ENCODE data around the gene GALNT16. TPM values are rescaled to one million over a fixed set of nuclear protein-coding genes. Genes with fewer than 3 reads are reported as not detected.
A peak's percentile ranks its signal among the peaks of the same experiment; 100 is the strongest.

Gene GALNT16
- total RNA-seq, 1 donor from 2014 or later = 36.7 TPM

- H3K27ac Mint-ChIP-seq (ENCODE audit: unreplicated experiment) = no peak overlapping the region
- no peaks in the 10 kb centered on the region for H3K9me3 Mint-ChIP-seq (ENCODE audit: low read depth)
- DNase-seq (ENCODE audit: low spot score) = no peak
- TF ChIP-seq, protein P1, sequence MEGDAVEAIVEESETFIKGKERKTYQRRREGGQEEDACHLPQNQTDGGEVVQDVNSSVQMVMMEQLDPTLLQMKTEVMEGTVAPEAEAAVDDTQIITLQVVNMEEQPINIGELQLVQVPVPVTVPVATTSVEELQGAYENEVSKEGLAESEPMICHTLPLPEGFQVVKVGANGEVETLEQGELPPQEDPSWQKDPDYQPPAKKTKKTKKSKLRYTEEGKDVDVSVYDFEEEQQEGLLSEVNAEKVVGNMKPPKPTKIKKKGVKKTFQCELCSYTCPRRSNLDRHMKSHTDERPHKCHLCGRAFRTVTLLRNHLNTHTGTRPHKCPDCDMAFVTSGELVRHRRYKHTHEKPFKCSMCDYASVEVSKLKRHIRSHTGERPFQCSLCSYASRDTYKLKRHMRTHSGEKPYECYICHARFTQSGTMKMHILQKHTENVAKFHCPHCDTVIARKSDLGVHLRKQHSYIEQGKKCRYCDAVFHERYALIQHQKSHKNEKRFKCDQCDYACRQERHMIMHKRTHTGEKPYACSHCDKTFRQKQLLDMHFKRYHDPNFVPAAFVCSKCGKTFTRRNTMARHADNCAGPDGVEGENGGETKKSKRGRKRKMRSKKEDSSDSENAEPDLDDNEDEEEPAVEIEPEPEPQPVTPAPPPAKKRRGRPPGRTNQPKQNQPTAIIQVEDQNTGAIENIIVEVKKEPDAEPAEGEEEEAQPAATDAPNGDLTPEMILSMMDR (IDR thresholded peaks at IDR 0.05) = no peak
- H3K4me3 Mint-ChIP-seq (ENCODE audit: unreplicated experiment) = no peak overlapping the region
- H3K4me1 Mint-ChIP-seq (ENCODE audit: low read depth) = peaks cover 6% of the 10 kb centered on the region
- H3K27me3 Mint-ChIP-seq (ENCODE audit: low read depth) = no peaks in the 10 kb centered on the region
- peaks cover 1% of the 10 kb centered on the region for H3K36me3 Mint-ChIP-seq (ENCODE audit: low read depth)
Measured at GRCh38 chr14:69244946-69245345, 15.0 kb upstream of the GALNT16 start.

DNA sequence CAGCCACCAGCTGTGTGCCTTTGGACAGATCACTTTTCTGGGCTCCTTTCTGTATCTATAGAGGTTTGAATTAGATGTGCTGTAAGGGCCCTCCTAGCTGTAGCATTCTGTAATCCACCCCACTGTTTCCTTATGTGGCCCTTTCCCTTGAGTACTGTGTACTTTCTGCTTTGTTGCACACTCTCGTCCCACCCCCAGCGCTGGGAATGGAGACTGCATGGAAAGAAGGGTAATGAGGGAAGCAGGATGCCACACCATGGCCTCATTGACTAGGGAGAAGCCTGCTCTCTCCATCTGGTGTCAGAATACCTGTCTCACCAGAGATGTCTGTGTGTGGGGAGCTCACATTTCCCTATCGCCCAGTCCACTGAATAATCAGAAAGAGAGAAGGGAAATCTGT, 13.6 kb upstream of the GALNT16 start:
- H3K9me3 Mint-ChIP-seq (ENCODE audit: low read depth) = no peaks in the 10 kb centered on the region
- peaks cover 6% of the 10 kb centered on the region for H3K4me1 Mint-ChIP-seq (ENCODE audit: low read depth)
- no peak overlapping the region for H3K27ac Mint-ChIP-seq (ENCODE audit: unreplicated experiment)
- no peaks in the 10 kb centered on the region for H3K36me3 Mint-ChIP-seq (ENCODE audit: low read depth)
- H3K4me3 Mint-ChIP-seq (ENCODE audit: unreplicated experiment) = no peak overlapping the region
- no peak for DNase-seq (ENCODE audit: low spot score)
- TF ChIP-seq, protein P1 (IDR thresholded peaks at IDR 0.05) = no peak
- H3K27me3 Mint-ChIP-seq (ENCODE audit: low read depth) = no peaks in the 10 kb centered on the region

DNA sequence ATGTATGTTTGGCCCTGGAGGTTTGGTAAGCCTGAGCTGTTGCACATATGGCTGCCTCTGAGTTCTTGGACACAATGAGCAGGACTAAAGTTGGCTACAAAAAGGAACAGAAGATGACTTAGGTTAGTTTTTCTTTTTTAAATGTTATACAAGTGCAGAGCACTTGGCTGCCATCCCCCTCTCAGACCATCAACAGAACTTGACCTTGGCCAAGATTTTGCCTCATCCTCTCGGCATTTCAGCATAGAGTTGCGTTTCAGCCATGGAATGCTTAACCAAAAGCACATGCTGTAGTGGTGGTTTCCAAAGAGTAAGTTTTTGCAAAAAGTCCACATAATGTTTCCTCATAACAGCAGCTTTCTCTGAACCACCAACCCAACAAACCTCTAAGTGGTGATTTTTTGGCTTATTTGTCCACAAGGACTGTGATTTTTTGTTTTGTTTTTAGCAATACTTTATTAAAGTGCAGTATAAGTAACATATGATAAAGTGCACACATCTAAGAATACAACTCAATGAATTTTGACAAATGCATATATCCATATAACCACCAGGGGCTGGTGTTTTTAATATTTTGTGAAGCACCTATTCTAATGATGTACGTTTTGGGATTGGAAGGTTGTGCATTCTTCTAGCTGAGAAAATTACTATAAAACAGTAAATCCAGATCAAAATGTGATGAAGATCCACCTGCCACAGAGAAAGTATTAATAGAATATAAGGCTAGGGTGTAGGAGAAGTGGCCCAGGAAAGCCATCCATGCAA, 12.1 kb upstream of the GALNT16 start:
- Mint-ChIP-seq H3K27ac (ENCODE audit: unreplicated experiment) (no peak overlapping the region), H3K36me3 (ENCODE audit: low read depth) (no peaks in the 10 kb centered on the region), H3K27me3 (ENCODE audit: low read depth) (no peaks in the 10 kb centered on the region), H3K4me3 (ENCODE audit: unreplicated experiment) (no peak overlapping the region), H3K9me3 (ENCODE audit: low read depth) (no peaks in the 10 kb centered on the region), H3K4me1 (ENCODE audit: low read depth) (peaks cover 1% of the 10 kb centered on the region)
- no peak for DNase-seq (ENCODE audit: low spot score)
- TF ChIP-seq, protein P1 (IDR thresholded peaks at IDR 0.05) = peak; percentile 77

- Mint-ChIP-seq H3K4me3 (ENCODE audit: unreplicated experiment) (no peak overlapping the region), H3K36me3 (ENCODE audit: low read depth) (no peaks in the 10 kb centered on the region), H3K27me3 (ENCODE audit: low read depth) (no peaks in the 10 kb centered on the region)
Measured at GRCh38 chr14:69249603-69250002, 10.4 kb upstream of the GALNT16 start.

DNA sequence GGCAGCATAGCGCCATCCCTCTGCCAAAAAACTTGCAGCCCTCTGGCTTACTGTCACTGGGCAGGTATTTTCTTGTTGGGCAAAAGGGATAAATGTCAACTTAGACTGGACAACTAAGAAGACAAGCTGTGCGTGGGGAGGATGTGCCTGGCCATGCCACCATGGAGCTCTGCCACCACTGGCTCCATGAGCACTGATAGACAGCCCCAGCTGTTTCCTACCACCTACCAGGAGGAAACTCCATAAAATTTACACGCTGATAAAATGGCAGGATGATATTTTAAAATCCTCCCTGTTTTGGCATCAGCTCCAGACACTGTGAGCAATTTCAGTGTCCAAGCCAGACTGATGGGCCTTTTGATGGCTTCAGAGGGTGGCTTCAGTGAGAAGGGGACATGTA, 7.1 kb upstream of the GALNT16 start:
- no peak overlapping the region for H3K27ac Mint-ChIP-seq (ENCODE audit: unreplicated experiment)
- H3K4me1 Mint-ChIP-seq (ENCODE audit: low read depth) = no peaks in the 10 kb centered on the region
- no peaks in the 10 kb centered on the region for H3K36me3 Mint-ChIP-seq (ENCODE audit: low read depth)
- no peaks in the 10 kb centered on the region for H3K9me3 Mint-ChIP-seq (ENCODE audit: low read depth)
- TF ChIP-seq, protein P1 (IDR thresholded peaks at IDR 0.05) = no peak
- no peak overlapping the region for H3K4me3 Mint-ChIP-seq (ENCODE audit: unreplicated experiment)
- no peak for DNase-seq (ENCODE audit: low spot score)
- no peaks in the 10 kb centered on the region for H3K27me3 Mint-ChIP-seq (ENCODE audit: low read depth)

More at GRCh38 chr14:69249603-69250002, 10.4 kb upstream of the GALNT16 start:
- Mint-ChIP-seq H3K27ac (ENCODE audit: unreplicated experiment) (no peak overlapping the region), H3K4me1 (ENCODE audit: low read depth) (no peaks in the 10 kb centered on the region), H3K9me3 (ENCODE audit: low read depth) (no peaks in the 10 kb centered on the region)
- TF ChIP-seq, protein P1 (IDR thresholded peaks at IDR 0.05) = no peak
- DNase-seq (ENCODE audit: low spot score) = no peak

All from chondrocyte (in vitro differentiated cells).